ENCODE measurements around the gene SMC3.
"Not testable (repeated sequence)": the region's sequence is repeated elsewhere in the genome, so short reads cannot be mapped to it uniquely, and the experiment has no call there.

Gene SMC3

DNA sequence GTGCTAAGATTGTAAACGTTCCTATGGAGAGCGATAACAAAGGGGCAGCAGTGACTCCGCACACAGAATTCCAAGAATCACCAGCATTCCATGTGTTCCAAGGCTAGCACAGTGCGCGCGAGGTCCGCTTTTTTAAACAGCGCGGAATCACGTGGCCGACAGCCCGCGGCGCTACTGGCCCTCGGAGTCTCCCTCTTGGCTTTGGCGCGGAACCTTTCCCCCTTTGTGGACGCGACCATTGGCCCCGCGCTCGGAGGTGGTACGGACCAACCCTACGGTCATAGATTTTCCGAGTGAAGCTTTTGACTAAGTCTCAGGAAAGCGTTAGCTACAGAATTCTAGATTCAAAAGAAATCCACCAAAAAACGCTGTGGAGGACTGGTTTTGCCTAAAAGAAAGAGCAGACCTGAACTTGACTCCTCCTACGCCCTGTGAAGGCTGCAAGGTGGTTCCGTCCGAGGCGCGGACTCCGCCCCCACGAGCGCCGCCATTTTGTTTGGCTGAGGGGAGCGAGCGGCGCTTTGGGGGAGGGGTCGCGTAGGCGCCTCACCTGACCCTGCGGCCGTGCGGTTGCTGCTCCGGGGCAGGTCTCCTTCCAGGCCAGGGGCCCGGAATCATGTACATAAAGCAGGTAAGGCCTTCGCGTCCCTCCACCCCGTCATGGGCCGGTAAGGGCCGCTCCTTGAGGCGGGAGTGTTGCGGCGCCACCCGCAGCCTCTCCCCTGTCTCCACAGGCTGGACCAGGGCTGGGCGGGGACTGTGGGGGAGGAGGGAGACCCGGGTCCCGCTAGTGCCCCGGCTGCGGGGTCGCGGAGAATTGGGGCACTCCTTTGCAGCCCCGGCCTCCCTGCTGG, at the start of gene SMC3:
Gene SMC3 (plus strand): TSS at position 495 of the 854 bp plus-strand sequence. CDS start 122 bp downstream, at position 617.
- peak; percentile 94 for DNase-seq (ENCODE audit: low spot score)

DNA sequence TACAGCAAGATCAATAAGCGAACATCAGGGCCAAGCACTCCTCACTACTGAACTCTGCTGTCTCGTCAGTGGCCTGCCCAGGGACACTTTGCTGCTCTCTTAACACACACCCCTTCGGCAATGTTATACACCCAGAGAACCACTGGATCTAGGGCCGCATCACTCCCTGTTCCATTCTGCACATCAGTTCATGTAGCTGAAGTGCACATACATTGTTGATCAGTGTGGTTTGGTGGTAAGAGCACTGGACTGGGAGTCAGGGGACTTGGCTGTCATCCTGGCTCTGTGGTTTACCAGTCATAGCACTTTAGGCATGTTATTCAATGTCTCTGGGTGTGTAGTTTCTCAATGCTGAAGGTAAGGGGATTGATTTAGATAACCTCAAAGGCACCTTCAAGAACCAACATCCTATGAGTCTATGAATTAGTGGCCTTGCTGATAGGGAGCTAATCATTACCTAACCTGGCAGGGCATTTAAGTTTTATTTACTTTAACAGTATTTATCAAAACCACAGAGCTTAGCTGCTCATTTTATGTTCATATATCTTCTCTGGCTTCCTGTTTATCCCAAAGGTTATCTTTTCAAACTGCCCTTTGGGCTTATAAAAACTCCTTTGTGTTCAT, 45.0 kb upstream of the SMC3 start:
- DNase-seq (ENCODE audit: low spot score) = no peak

DNA sequence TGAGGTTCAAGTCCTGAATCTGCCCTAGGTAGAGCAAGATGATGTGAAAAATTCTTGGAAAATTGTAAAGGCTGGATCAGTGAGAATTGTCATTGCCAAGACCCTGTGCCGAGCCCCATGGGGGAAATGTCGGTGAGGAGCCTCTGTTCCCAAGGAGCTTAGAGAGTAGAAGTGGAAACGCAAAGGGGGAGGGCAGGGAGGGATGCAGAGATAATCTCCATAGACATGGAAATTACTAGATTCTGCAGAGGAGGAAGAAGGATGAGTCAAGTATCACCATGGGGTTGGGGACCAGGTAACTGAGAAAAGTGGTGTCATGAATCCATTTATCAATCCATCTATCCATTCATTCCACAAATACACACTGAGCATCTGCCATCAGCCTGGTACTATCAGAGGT, 43.8 kb upstream of the SMC3 start:
- DNase-seq (ENCODE audit: low spot score) = no peak

DNA sequence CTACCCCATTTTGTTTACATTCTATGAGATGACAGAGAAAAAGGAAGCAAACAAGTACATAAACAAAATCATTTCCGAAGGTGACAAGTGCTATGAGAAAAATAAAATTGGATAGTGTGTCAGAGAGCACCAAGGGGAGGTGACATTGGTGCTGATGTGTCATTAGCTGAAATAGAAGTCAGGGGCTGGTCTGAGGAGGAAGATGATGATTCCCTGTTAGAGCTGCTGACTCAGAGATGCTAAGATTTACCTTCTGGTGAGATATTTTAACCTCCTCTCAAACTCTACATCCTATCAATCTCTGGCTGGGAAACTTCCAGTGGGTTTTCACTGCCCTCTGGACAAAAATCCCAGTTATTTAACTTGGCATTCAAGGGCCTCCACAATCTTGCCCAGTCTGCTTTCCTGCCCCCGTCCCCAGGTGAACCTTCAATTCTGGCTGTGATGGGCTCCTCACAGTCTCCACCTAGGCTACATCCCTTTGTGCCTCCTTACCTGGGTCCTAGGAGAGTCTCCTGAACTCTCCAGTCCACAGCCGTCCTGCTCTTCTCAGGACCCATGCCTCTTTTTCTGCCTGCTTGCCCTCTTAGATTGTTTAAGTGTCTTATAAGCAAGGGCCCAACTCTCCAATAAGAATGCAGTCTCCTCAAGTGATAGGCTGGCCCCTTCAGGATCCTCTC, 43.2 kb upstream of the SMC3 start:
- peak; percentile 29 for DNase-seq (ENCODE audit: low spot score)

DNA sequence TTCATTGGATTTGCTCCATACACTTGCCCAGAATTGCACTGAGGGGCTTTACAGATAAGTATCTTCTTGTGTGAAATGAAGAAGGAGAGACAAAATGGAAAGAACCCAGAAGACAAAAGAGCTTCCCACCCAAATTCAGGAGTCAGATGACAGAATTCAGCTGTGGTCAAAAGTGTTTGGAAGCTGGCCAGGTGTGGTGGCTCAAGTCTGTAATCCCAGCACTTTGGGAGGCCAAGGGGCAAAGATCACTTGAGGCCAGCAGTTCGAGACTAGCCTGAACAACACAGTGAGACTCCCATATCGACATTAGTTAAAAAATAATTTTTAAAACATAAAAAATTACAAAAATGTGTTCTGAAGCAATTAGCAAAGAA, 42.6 kb upstream of the SMC3 start:
- no peak for DNase-seq (ENCODE audit: low spot score)

DNA sequence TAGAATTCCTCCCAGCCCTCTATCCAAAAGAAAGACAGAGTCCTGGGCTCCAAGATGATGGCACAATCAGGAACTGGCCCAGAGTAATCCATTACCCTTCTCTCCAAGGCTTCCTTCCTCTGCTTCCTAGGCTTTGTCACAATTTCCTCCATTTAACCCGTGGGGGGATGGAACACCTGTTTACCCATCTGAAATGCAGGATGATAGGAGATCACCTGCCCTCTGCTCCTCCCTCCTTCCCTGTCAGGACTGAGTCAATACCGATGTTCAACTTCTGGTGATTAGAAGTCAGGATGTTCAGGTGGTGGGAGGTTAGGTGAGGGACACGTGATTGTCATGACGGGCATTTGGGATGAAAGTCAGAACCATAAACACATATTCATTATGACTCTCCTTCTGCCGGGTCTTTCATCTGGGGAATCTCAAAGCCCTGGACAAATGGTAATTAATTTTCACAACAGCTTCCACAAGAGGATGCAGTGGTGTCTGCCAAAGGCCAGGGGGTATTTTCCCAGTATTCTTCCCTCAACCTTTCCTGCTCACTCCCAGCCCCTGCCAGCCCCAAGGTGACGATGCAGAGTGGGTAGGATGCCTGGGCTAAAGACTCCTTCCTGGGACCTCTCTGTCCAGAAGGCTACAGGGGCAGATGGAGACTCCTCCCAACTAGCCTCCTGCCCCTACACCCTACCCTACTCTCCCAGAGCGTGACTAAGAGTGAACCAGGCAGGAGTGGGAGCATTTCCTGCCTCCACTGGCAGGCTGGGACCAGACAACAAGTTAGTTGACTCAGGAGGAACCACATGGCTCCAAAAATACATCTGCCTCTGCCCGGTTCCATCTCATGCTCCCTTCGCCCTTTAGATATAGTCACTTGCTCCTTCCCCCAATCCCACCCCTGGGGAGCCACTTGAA, 41.9 kb upstream of the SMC3 start:
- DNase-seq (ENCODE audit: low spot score) = peak; percentile 93

DNA sequence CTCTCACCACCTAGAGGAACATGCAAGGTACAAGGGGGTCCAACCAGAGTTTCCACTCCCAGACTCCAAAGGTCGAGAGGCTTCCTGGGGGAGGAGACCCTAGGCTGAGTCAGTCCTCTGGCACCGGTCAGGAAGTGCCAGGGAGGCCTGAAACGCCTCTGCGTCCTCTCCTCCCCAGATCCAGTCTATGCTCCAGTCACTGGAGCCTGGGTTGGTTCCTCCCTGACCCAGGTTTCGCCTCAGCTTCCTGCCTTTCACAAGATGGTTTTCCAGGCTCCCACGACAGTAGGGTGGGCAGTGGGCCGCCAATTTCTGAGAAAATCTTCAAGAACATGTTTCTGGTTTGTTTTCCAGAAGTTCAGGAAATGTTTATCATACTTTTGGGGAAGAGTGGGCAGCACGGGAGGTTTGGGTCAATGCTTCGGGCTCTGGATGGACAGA, 39.7 kb upstream of the SMC3 start:
- peak; percentile 94 for DNase-seq (ENCODE audit: low spot score)

DNA sequence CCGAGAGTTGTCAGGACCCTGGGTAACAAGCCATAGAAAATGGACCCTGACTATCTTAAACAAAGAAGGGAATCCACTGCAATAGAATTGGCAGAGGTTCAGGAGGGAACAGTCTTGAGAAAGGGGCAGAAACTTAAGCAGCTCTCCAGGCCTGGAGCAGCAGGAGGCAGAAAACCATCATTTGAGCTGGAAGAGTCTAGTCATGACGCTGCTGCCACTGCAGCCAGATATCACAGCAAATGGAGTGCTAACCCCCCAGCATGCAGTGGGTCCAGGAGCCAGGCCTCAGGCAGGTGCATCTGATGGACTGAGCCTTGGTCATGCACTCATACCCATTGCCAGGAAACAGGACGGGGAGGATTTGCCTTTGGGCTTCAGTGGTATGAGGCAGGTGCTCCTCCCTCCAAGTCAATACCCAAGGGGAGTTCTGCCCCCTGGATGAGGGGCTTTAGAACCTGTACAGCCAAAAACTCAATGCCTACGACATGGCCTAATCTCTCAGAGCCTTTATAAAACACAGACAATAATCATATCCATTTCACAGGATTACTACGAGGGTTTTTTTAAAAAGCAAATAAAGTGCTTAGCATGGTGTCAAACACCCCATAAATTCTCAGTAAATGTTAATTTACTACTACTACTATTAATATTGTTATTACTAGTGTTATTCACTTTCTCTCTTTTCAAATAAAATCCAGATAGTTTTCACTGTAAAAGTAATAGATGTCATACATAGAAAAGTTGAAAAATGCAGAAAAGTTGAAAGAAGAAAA, 39.1 kb upstream of the SMC3 start:
- DNase-seq (ENCODE audit: low spot score) = peak; percentile 17

DNA sequence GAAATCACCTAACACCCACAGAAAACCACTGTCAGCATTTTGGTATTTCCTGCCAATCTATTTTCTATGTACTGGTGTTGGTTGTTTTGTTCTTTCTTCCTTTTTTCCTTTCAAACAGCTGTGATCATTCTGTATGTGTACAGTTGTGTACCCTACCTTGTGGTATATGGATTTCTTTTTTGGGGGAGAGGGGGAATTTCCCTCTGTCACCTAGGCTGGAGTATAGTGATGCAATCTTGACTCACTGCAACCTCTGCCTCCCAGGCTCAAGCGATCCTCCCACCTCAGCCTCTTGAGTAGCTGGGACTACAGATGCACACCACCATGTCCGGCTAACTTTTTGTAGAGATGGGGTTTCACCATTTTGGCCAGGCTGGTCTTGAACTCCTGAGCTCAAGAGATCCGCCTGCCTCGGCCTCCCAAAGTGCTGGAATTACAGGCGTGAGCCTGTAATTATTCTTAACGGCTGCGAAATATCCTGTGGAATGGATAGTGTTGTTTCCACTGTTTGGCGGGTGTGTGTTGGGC, 38.4 kb upstream of the SMC3 start:
- DNase-seq (ENCODE audit: low spot score) = peak; percentile 51

DNA sequence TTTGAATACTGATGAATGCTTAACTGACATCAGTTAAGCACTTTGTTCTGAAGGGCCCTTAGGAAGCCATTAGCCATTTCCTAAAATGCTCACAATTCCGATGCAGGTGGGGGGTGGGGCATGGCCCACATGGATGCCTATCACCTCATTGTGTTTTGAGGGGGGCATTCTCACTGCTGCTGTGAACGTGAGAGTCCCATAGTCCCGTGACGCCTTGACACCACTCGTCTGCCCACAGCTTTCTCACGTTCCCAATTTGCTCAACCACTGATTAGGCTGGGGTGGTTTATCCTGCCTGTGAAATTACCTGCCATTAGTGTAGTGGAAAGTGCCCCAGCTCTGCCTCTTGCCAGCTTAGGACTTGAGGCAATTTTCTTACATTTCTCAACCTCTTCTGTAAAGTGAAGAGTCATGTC, 37.9 kb upstream of the SMC3 start:
- no peak for DNase-seq (ENCODE audit: low spot score)

DNA sequence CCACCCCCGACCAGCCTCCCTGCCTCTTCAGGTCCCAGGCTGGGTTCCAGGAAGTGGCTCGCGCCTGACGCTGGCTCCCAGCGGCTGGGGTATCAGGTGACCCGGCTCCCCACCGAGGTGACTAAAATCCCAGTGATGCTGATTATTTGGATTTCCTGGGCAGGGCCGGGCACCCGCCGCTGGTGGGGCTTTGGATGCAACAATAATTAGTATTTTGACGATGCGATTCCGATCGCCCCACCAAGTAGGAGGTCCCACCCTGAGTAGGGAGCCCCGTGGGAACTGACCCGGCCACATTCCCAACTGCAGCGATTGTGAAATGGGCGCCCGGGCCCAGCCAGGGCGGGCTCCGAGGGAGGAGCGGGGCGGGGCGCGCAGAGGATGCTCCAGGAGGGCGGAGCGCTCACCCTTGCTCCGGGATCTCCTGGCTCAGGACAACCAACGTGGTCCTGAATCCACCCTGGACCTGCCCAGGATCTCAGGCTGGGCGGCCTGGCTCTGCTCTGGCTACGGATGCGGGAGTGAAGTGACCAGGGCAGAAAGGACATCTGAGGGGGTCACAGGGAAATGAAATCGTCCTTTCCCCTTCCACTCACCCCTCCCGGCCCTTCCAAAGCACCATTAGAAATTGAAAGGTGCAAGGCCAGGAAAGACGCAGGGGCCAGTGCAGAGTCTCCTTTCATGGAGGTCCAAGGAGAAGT, 37.2 kb upstream of the SMC3 start:
- DNase-seq (ENCODE audit: low spot score) = peak; percentile 75

DNA sequence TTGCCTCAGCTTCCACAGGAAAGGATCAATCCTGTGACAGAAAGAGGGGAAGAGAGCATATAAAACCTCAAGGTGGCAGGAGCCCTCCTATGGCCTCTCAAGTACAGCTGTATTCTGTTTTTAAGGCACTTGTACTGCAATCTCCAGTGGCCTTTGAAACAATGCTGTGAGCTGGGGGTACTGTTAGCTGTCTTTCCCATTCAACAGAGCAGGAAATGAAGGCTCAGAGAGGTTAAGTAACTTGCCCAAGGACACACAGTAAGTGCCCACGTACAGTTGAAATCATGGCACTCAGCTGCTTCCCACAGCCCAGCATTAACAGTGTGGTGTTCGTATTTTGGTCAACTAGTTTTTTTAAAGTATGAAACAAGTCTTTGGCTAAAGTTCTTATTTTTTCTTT, 35.8 kb upstream of the SMC3 start:
- DNase-seq (ENCODE audit: low spot score) = peak; percentile 9

DNA sequence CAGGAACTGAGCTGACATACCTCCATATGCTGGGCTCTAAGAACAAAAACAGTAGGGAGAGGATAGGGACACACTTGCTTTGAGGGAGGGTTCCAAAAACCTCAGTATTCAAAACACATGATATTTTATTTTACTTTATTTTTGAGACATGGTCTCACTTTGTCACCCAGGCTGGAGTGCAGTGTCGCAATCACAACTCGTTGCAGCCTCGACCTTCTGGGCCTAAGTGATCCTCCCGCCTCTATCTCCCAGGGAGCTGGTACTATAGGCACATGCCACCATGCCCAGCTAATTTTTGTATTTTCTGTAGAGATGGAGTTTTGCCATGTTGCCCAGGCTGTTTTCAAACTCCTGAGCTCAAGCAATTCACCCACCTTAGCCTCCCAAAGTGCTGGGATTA, 34.9 kb upstream of the SMC3 start:
- not testable (repeated sequence) for DNase-seq (ENCODE audit: low spot score)

DNA sequence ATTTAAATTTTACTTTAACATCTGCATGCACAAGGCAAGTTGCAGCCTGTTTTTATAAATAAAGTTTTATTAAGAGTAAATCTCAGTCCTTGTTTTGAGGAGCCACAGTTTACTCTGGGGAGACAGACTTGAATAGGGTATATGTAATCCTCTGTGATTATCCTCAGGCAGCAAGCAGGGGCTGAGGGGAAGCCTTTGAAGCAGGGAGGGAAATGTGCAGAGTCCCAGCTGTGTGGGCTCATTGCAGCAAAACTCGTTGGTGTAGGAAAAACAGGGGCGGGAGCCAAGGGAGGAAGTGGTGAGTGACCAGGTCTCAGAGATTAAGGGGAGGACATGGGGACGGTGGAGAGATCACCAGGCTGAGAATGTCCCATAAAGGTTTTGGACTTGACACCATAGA, 34.3 kb upstream of the SMC3 start:
- DNase-seq (ENCODE audit: low spot score) = peak; percentile 49

DNA sequence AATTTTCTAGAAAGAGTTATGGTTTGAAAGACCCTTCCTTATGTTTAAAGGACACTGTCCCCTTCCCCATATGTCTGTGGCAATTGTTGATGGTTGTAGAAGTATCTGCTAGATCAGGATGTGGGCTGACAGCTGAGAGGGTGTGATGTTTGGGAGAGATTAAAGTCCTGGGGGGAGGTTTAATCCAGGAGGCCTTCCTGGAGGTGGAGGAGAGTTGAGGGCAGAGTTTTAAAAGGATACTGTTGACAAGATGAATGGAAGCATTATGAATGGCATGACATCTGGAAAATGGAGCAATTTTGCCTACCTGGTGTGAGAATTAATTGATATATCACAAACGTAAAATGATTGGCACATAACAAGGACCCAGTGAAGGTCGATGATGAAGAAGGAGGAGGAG, 32.9 kb upstream of the SMC3 start:
- DNase-seq (ENCODE audit: low spot score) = no peak

DNA sequence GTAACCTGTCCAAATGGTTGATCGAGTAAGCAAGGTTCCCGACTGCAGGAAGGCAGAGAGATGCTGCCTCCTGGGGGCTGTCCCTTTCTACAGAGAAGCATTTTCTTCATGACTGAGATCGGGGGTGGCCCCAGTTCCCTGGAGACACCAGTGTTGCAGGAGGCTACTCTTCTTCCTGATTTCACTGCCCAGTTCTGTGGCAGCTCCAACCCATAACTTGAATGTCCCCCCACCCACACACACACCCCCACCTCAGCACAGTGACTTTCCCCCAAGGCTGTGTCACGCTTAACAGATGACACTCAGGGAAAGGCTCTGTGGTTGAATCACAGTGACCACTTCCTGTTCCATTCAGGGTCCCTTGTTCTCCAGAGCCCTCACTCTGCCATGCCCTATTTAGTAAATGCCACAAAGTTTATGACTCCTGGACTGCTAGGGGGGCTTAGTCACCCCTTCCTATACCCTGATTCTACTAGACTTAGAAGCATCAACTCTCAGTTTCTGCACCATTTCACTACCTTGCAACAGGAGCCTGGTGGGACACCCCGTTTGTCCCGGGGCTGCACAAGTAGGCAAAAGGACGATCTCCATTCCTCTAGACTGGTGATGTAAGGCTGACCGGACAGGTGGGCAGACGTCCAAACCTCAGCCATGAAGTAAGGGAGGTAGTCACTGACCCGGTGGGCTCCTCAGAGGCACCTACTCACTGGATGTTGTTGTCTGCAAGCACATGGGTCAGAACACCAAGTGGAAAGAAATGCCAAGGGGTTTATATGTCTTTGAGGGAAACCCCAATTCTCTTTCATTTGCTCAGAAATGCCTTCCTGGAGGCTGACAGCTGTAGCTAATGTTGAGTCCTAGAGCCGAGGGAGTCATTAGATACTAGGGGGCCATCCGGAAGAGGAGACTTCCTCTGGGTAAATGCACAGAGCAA, 31.3 kb upstream of the SMC3 start:
- DNase-seq (ENCODE audit: low spot score) = peak; percentile 93

DNA sequence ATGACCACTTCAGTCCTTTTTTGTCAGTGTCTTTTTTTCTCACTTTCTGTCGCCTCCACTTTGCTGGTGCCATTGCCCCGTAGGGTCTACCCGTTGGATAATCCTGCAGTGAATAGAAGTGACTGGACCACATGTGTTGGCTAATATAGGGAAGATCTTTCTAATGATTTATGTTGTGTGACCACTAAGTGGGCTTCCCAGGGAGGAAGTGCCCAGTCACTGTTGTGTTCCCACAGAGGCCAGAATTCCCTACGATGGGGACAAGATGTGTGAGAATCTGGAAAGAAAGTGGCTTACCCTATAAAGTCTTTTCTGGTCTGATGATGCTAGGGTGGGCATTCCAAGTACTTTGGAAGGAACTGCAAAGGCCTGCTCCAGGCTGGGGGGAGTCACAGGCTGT, 28.4 kb upstream of the SMC3 start:
- DNase-seq (ENCODE audit: low spot score) = no peak

DNA sequence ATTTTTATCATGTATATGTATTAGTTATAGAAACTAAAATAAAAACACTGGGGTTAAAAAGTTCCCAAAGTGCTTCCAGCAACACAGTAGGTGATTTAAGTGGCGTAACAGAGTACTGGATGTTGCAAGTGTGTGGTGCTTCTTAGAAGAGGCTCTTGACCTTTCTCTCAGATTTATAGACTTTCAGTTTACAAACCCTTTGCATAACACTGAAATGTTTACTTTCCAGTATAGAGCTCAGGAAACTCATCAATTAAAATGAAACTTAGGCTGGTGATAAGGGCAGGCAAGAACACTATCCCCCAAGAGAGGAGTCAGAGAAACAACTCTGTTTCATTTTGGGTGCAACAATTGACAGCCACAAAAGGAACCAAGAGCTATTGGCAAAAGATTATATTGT, 27.5 kb upstream of the SMC3 start:
- no peak for DNase-seq (ENCODE audit: low spot score)

DNA sequence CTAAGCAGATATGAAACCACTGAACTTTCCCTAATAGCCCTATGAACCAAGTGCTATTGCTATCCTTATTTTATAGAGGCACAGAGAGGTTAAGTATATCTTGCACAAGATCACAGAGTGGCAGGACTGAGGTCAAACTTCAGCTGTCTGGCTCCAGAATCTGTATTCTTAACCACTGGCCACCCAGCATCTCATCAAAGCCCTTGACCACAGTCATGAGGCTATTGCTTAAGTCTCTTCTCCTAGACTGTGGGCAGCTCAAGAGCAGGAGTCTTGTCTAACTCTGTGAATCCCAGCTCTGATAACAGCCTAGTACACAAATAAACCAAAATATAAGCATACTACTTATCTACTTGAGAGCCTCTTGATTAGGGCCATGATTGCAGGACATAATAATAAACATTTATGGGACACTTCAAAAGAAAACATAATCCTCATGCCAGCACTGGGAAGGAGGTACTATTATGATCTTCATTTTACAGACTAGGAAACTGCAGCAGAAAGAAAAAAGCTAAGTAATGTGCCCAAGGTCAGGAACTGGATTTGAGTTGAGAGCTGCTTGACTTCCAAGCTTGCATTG, 22.4 kb upstream of the SMC3 start:
- no peak for DNase-seq (ENCODE audit: low spot score)

Measured in kidney capillary endothelial cell (primary cell).